Measurements from ENCODE around the gene NRSN2. TPM values are rescaled to one million over a fixed set of nuclear protein-coding genes. Genes with fewer than 3 reads are reported as not detected.

The NRSN2 gene
- total RNA-seq = 14.5 TPM
- long read RNA-seq, transcript NRSN2-202 (4 exons, 2,088 nt) = major isoform, 33 of 59 reads
- long read RNA-seq, transcript NRSN2-204 (3 exons, 846 nt) = minor isoform, 12 of 59 reads
- long read RNA-seq, partial matches to known transcripts = 3 of 59 reads
- long read RNA-seq, other reads (novel, unspliced or antisense) = 10 of 59 reads

- DNase-seq = peak; percentile 79
- ATAC-seq (ENCODE audit: poor library complexity) = peak; percentile 76
- intact Hi-C loops (cut with DNase I) = no loop called here
Observed at GRCh38 chr20:346640-347316, at the start of gene NRSN2. NRSN2 (plus strand) TSS chr20:347111; CDS start chr20:349644, 2,533 bp downstream.

- ATAC-seq (ENCODE audit: poor library complexity) (peak; percentile 51), DNase-seq (peak; percentile 85)
- intact Hi-C loops (cut with DNase I) = loop anchor here (2.0 kb wide), 1 partner anchor 27 kb away; the partner anchor contains the start of gene SOX12
Observed at GRCh38 chr20:297925-298775, 48.8 kb upstream of the NRSN2 start.

- intact Hi-C loops (cut with DNase I) = no loop called here
- no peak for DNase-seq
- no peak for ATAC-seq (ENCODE audit: poor library complexity)
Observed at GRCh38 chr20:298776-299391, 48.0 kb upstream of the NRSN2 start.

- intact Hi-C loops (cut with DNase I) = no loop called here
- DNase-seq (no peak), ATAC-seq (ENCODE audit: poor library complexity) (no peak)
Observed at GRCh38 chr20:300345-300990, 46.4 kb upstream of the NRSN2 start.

GRCh38 chr20:301886-302848, 44.7 kb upstream of the NRSN2 start:
- DNase-seq (no peak), ATAC-seq (ENCODE audit: poor library complexity) (no peak)
- intact Hi-C loops (cut with DNase I) = no loop called here

GRCh38 chr20:305745-306144, 41.2 kb upstream of the NRSN2 start:
- no peak for ATAC-seq (ENCODE audit: poor library complexity)
- intact Hi-C loops (cut with DNase I) = no loop called here
- no peak for DNase-seq

GRCh38 chr20:308427-309038, 38.4 kb upstream of the NRSN2 start:
- intact Hi-C loops (cut with DNase I) = no loop called here
- ATAC-seq (ENCODE audit: poor library complexity) (no peak), DNase-seq (no peak)

GRCh38 chr20:309306-309840, 37.5 kb upstream of the NRSN2 start:
- no peak for DNase-seq
- intact Hi-C loops (cut with DNase I) = no loop called here
- peak; percentile 43 for ATAC-seq (ENCODE audit: poor library complexity)

- DNase-seq (peak; percentile 99), ATAC-seq (ENCODE audit: poor library complexity) (peak; percentile 100)
- intact Hi-C loops (cut with DNase I) = no loop called here
Observed at GRCh38 chr20:309841-310644, 36.9 kb upstream of the NRSN2 start.

GRCh38 chr20:310645-311044, 36.3 kb upstream of the NRSN2 start:
- no peak for DNase-seq
- intact Hi-C loops (cut with DNase I) = no loop called here
- no peak for ATAC-seq (ENCODE audit: poor library complexity)

- ATAC-seq (ENCODE audit: poor library complexity) = no peak
- intact Hi-C loops (cut with DNase I) = no loop called here
Observed at GRCh38 chr20:311609-312008, 35.3 kb upstream of the NRSN2 start.

GRCh38 chr20:312067-312466, 34.8 kb upstream of the NRSN2 start:
- intact Hi-C loops (cut with DNase I) = no loop called here
- DNase-seq (no peak), ATAC-seq (ENCODE audit: poor library complexity) (no peak)

More at GRCh38 chr20:311609-312008, 35.3 kb upstream of the NRSN2 start:
- no peak for DNase-seq

- ATAC-seq (ENCODE audit: poor library complexity) (no peak), DNase-seq (no peak)
- intact Hi-C loops (cut with DNase I) = no loop called here
Observed at GRCh38 chr20:312866-313265, 34.0 kb upstream of the NRSN2 start.

- DNase-seq (no peak), ATAC-seq (ENCODE audit: poor library complexity) (no peak)
- intact Hi-C loops (cut with DNase I) = no loop called here
Observed at GRCh38 chr20:313402-313801, 33.5 kb upstream of the NRSN2 start.

GRCh38 chr20:313948-314347, 33.0 kb upstream of the NRSN2 start:
- ATAC-seq (ENCODE audit: poor library complexity) = no peak
- no peak for DNase-seq
- intact Hi-C loops (cut with DNase I) = no loop called here

- ATAC-seq (ENCODE audit: poor library complexity) = no peak
- intact Hi-C loops (cut with DNase I) = no loop called here
- DNase-seq = no peak
Observed at GRCh38 chr20:316316-317068, 30.4 kb upstream of the NRSN2 start.

All from Right ventricle myocardium superior (tissue), 1 donor.